ENCODE data around the gene CLCN1. TPM values are rescaled to one million over a fixed set of nuclear protein-coding genes. Genes with fewer than 3 reads are reported as not detected.

CLCN1 gene
- polyA plus RNA-seq, 2 of the 4 experiments (the other 2 are of a cell fraction): 0.08 TPM; not detected in 1

- TF ChIP-seq BHLHE40 (IDR thresholded peaks at IDR 0.05; ENCODE audit: low read depth, low read length) (no peak), CHD2 (IDR thresholded peaks at IDR 0.05; ENCODE audit: low read length, partially characterized antibody) (no peak), RNF2 (IDR thresholded peaks at IDR 0.05; ENCODE audit: borderline replicate concordance, low read depth) (no peak), CHD4 (IDR thresholded peaks at IDR 0.05; ENCODE audit: borderline replicate concordance) (no peak), RCOR1 (IDR thresholded peaks at IDR 0.05; ENCODE audit: low read depth, low read length) (no peak), HOXB5 (CRISPR knock-in tag; IDR thresholded peaks at IDR 0.05) (no peak), EHMT2 (IDR thresholded peaks at IDR 0.05; ENCODE audit: low read depth) (no peak), FOSB (CRISPR knock-in tag; IDR thresholded peaks at IDR 0.05) (no peak), FOXS1 (CRISPR knock-in tag; IDR thresholded peaks at IDR 0.05) (no peak), TFCP2L1 (CRISPR knock-in tag; IDR thresholded peaks at IDR 0.05) (no peak)
- TF ChIP-seq, protein P1, sequence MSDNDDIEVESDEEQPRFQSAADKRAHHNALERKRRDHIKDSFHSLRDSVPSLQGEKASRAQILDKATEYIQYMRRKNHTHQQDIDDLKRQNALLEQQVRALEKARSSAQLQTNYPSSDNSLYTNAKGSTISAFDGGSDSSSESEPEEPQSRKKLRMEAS (IDR thresholded peaks at IDR 0.05): no peak
- ChIA-PET POLR2A (no interaction called here), CTCF (interaction anchor here (1.9 to 2.7 kb wide), 3 partner anchors 25 to 37 kb away, joined by 8 to 18 read pairs (median 8); partner anchors contain the start of gene EPHA1)
- Histone ChIP-seq H3K9me3 (no peaks in the 10 kb centered on the region), H3K4me3 (peak overlapping the region; percentile 100), H3K4me2 (peak overlapping the region; percentile 83), H3K4me1 (peaks cover 50% of the 10 kb centered on the region), H3K27ac (peak overlapping the region; percentile 99 to 100; a peak in 4 of 6 replicates)
- no peak for DNase-seq (ENCODE audit: low read depth in 1 of 2, low spot score in 1 of 2)
- ATAC-seq: no peak
- WGBS (ENCODE audit: missing lambda C conversion rate): 94% methylated on average over 12 of the region's 15 CpGs
- FAIRE-seq: no peak
These were observed 67.1 kb downstream of the CLCN1 start for GRCh38 chr7:143382791-143383641.

DNA sequence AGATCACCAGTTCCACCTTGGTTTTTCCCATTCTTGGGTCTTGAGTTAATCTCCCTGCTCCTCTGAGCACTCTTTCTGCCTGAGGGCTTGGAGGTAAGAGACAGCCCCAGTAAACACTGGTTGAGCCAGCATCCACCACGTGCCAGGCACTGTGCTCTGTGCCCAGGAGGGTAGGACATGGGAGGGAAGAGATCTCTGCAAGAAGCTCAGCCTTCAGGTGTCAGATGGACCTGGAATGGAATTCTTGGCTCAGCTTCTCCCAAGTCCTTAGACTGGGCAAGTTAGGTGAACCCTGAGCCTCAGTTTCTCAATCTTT lies 67.7 kb downstream of the CLCN1 start:
- Histone ChIP-seq H3K4me3 (no peak overlapping the region), H3K27ac (peak overlapping the region in 1 of 2 experiments; percentile 99; a peak in 2 of 6 replicates), H3K9me3 (no peaks in the 10 kb centered on the region), H3K4me2 (peak overlapping the region; percentile 83), H3K4me1 (peaks cover 50% of the 10 kb centered on the region)
- no peak for DNase-seq (ENCODE audit: low read depth in 1 of 2, low spot score in 1 of 2)
- TF ChIP-seq, protein P1 (IDR thresholded peaks at IDR 0.05): no peak
- no peak for TF ChIP-seq HEYL (CRISPR knock-in tag; IDR thresholded peaks at IDR 0.05)
- no peak for TF ChIP-seq EP300 (IDR thresholded peaks at IDR 0.05)
- TF ChIP-seq RCOR1 (IDR thresholded peaks at IDR 0.05; ENCODE audit: low read depth, low read length): no peak
- no peak for TF ChIP-seq NR3C1 (IDR thresholded peaks at IDR 0.05)
- no peak for TF ChIP-seq CHD4 (IDR thresholded peaks at IDR 0.05; ENCODE audit: borderline replicate concordance)
- TF ChIP-seq, protein P2, sequence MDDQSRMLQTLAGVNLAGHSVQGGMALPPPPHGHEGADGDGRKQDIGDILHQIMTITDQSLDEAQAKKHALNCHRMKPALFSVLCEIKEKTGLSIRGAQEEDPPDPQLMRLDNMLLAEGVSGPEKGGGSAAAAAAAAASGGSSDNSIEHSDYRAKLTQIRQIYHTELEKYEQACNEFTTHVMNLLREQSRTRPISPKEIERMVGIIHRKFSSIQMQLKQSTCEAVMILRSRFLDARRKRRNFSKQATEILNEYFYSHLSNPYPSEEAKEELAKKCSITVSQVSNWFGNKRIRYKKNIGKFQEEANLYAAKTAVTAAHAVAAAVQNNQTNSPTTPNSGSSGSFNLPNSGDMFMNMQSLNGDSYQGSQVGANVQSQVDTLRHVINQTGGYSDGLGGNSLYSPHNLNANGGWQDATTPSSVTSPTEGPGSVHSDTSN (IDR thresholded peaks at IDR 0.05): no peak
- TF ChIP-seq BHLHE40 (IDR thresholded peaks at IDR 0.05; ENCODE audit: low read depth, low read length): no peak
- no peak for TF ChIP-seq RNF2 (IDR thresholded peaks at IDR 0.05; ENCODE audit: borderline replicate concordance, low read depth)
- TF ChIP-seq SMC3 (IDR thresholded peaks at IDR 0.05): no peak
- TF ChIP-seq FOSL2 (IDR thresholded peaks at IDR 0.05): no peak
- TF ChIP-seq FOSL2 (CRISPR knock-in tag; IDR thresholded peaks at IDR 0.05): no peak
- TF ChIP-seq, protein P3, sequence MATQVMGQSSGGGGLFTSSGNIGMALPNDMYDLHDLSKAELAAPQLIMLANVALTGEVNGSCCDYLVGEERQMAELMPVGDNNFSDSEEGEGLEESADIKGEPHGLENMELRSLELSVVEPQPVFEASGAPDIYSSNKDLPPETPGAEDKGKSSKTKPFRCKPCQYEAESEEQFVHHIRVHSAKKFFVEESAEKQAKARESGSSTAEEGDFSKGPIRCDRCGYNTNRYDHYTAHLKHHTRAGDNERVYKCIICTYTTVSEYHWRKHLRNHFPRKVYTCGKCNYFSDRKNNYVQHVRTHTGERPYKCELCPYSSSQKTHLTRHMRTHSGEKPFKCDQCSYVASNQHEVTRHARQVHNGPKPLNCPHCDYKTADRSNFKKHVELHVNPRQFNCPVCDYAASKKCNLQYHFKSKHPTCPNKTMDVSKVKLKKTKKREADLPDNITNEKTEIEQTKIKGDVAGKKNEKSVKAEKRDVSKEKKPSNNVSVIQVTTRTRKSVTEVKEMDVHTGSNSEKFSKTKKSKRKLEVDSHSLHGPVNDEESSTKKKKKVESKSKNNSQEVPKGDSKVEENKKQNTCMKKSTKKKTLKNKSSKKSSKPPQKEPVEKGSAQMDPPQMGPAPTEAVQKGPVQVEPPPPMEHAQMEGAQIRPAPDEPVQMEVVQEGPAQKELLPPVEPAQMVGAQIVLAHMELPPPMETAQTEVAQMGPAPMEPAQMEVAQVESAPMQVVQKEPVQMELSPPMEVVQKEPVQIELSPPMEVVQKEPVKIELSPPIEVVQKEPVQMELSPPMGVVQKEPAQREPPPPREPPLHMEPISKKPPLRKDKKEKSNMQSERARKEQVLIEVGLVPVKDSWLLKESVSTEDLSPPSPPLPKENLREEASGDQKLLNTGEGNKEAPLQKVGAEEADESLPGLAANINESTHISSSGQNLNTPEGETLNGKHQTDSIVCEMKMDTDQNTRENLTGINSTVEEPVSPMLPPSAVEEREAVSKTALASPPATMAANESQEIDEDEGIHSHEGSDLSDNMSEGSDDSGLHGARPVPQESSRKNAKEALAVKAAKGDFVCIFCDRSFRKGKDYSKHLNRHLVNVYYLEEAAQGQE (IDR thresholded peaks at IDR 0.05): no peak
- TF ChIP-seq MYC (IDR thresholded peaks at IDR 0.05; ENCODE audit: borderline replicate concordance, low read length): no peak
- no peak for TF ChIP-seq GATA3 (IDR thresholded peaks at IDR 0.05; ENCODE audit: borderline replicate concordance)
- ChIA-PET POLR2A (no interaction called here), CTCF (interaction anchor here (0.9 to 2.7 kb wide), 5 partner anchors 13 to 38 kb away, joined by 4 to 18 read pairs (median 8); partner anchors contain the start of gene EPHA1)
- FAIRE-seq: no peak
- no peak for ATAC-seq
- WGBS (ENCODE audit: missing lambda C conversion rate): 100% methylated on average over 1 of the region's 1 CpG
